Measurements from ENCODE around the gene SH3TC1.

DNA sequence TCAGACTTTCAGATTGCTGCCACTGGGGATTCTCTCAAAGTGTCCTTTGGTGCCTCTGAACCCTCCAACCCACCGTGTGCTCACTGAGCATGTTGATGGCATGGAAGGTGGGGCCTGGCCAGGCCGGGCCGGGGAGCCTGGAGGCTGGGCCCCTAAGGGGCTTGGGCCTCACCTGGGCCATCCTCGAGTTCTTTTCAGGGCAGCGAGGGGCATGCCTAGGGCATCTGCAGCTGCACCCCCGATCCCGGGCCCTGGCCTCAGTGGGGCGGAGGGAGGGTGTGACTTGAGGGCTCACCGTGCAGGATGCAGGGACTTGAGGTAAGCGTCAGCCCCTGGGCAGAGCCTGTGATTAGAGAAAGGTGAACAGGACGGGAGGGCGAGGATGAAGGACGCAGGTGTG is 1.6 kb upstream of the SH3TC1 start:
- TF ChIP-seq, protein P1, sequence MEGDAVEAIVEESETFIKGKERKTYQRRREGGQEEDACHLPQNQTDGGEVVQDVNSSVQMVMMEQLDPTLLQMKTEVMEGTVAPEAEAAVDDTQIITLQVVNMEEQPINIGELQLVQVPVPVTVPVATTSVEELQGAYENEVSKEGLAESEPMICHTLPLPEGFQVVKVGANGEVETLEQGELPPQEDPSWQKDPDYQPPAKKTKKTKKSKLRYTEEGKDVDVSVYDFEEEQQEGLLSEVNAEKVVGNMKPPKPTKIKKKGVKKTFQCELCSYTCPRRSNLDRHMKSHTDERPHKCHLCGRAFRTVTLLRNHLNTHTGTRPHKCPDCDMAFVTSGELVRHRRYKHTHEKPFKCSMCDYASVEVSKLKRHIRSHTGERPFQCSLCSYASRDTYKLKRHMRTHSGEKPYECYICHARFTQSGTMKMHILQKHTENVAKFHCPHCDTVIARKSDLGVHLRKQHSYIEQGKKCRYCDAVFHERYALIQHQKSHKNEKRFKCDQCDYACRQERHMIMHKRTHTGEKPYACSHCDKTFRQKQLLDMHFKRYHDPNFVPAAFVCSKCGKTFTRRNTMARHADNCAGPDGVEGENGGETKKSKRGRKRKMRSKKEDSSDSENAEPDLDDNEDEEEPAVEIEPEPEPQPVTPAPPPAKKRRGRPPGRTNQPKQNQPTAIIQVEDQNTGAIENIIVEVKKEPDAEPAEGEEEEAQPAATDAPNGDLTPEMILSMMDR (IDR thresholded peaks at IDR 0.05) = no peak
- no peak for TF ChIP-seq POLR2A (IDR thresholded peaks at IDR 0.05)
- no peak for TF ChIP-seq POLR2AphosphoS5 (IDR thresholded peaks at IDR 0.05; ENCODE audit: insufficient read depth in 1 of 2, low read depth in 1 of 2)

Data from vagina (tissue), 2 donors.